CD14-positive monocyte (primary cell): ENCODE results near the gene MAGI3. TPM values are rescaled to one million over a fixed set of nuclear protein-coding genes. Genes with fewer than 3 reads are reported as not detected.

Experiments
- DNase-seq, 3 donors: peaks; one replicate each; pipeline ENCODE4 v3.0.0-alpha.2; 2011 to 2022
- H2AFZ ChIP-seq: 2 replicates; pipeline ENCODE4 v1.6.0; 2012; ENCODE audit warnings: mild to moderate bottlenecking, low read depth, low read length, inconsistent platforms; ENCODE audit not compliant: insufficient read depth, poor library complexity, severe bottlenecking
- H3K27ac ChIP-seq, 2 donors: 1 replicate in 1 of 2; 2 replicates in 1 of 2; pipeline ENCODE4 v1.5.1; 2012 to 2013; ENCODE audit warnings: low read length in 2 of 2, control low read depth in 1 of 2, inconsistent platforms in 1 of 2, low read depth in 1 of 2, mild to moderate bottlenecking in 1 of 2
- H3K27me3 ChIP-seq, 2 donors: one replicate each; pipeline versions ENCODE4 v1.6.0 to v1.6.1; 2011 to 2013; ENCODE audit warnings: low read length in 2 of 2; ENCODE audit not compliant: control insufficient read depth in 2 of 2, insufficient read depth in 2 of 2
- H3K36me3 ChIP-seq, 2 donors: replicated peaks in 1 of 2; 1 replicate in 1 of 2; 2 replicates in 1 of 2; pipeline versions ENCODE4 v1.5.1 to v1.6.1; 2012 to 2013; ENCODE audit warnings: low read length in 2 of 2, control low read depth in 1 of 2, inconsistent platforms in 1 of 2, mild to moderate bottlenecking in 1 of 2; ENCODE audit not compliant: insufficient read depth in 2 of 2, control insufficient read depth in 1 of 2
- H3K4me1 ChIP-seq, 2 donors: 1 replicate in 1 of 2; 2 replicates in 1 of 2; pipeline versions ENCODE4 v1.5.1 to v1.6.1; 2012 to 2013; ENCODE audit warnings: low read length in 2 of 2, control low read depth in 1 of 2, inconsistent platforms in 1 of 2, mild to moderate bottlenecking in 1 of 2, moderate library complexity in 1 of 2; ENCODE audit not compliant: insufficient read depth in 2 of 2, control insufficient read depth in 1 of 2
- H3K4me2 ChIP-seq: replicated peaks from 2 replicates; pipeline ENCODE3; 2012; ENCODE audit warnings: low read length, moderate library complexity, mild to moderate bottlenecking; ENCODE audit not compliant: poor library complexity, severe bottlenecking; ENCODE audit errors: extremely low read depth
- H3K4me3 ChIP-seq, 3 experiments: fragments of 200-600 bp in 1 of 3; sonication (generic) in 1 of 3; replicated peaks in 1 of 3; 1 replicate in 2 of 3; 2 replicates in 1 of 3; pipeline ENCODE4 v1.5.1; 2011 to 2013; ENCODE audit warnings: low read length in 3 of 3, mild to moderate bottlenecking in 3 of 3, control low read depth in 2 of 3, low read depth in 2 of 3, inconsistent platforms in 1 of 3, moderate library complexity in 1 of 3
- H3K79me2 ChIP-seq: 2 replicates; pipeline ENCODE4 v1.6.0; 2012; ENCODE audit warnings: mild to moderate bottlenecking, control low read depth, inconsistent platforms, low read length, moderate library complexity; ENCODE audit not compliant: insufficient read depth
- H3K9ac ChIP-seq: 2 replicates; pipeline ENCODE4 v1.6.0; 2017; ENCODE audit warnings: low read length, mild to moderate bottlenecking; ENCODE audit not compliant: insufficient read depth, poor library complexity, severe bottlenecking
- H3K9me3 ChIP-seq, 2 donors: replicated peaks in 1 of 2; 1 replicate in 1 of 2; 2 replicates in 1 of 2; pipeline versions ENCODE4 v1.5.1 to v1.6.1; 2012 to 2013; ENCODE audit warnings: low read length in 2 of 2, control low read depth in 1 of 2; ENCODE audit not compliant: control insufficient read depth in 1 of 2, insufficient read depth in 1 of 2
- H4K20me1 ChIP-seq: 2 replicates; pipeline ENCODE4 v1.6.0; 2012; ENCODE audit warnings: mild to moderate bottlenecking, low read length, control low read depth, moderate library complexity; ENCODE audit not compliant: insufficient read depth
- H3K27ac Mint-ChIP-seq, 7 donors: one replicate each; pipeline ENCODE4 v1.8.0; 2020; ENCODE audit warnings: mild to moderate bottlenecking in 7 of 7, mixed read lengths in 7 of 7, moderate library complexity in 6 of 7, inconsistent platforms in 2 of 7
- H3K27me3 Mint-ChIP-seq, 3 donors: one replicate each; pipeline ENCODE4 v1.8.0; 2021 to 2022; ENCODE audit warnings: low read depth in 3 of 3, mild to moderate bottlenecking in 3 of 3, mixed read lengths in 3 of 3, moderate library complexity in 3 of 3, inconsistent platforms in 1 of 3
- H3K36me3 Mint-ChIP-seq, 2 donors: one replicate each; pipeline ENCODE4 v1.8.0; 2020; ENCODE audit warnings: mixed read lengths in 2 of 2, inconsistent platforms in 1 of 2, mild to moderate bottlenecking in 1 of 2
- H3K4me1 Mint-ChIP-seq: one replicate; pipeline ENCODE4 v1.8.0; 2020; ENCODE audit warnings: mild to moderate bottlenecking, mixed read lengths
- H3K4me3 Mint-ChIP-seq, 2 donors: one replicate each; pipeline ENCODE4 v1.8.0; 2020; ENCODE audit warnings: mild to moderate bottlenecking in 2 of 2, mixed read lengths in 2 of 2, moderate library complexity in 1 of 2
- H3K9me3 Mint-ChIP-seq, 7 donors: one replicate each; pipeline ENCODE4 v1.8.0; 2020 to 2022; ENCODE audit warnings: mixed read lengths in 7 of 7, mild to moderate bottlenecking in 6 of 7, moderate library complexity in 6 of 7, inconsistent platforms in 2 of 7
- CTCF ChIP-seq: fragments of 200-600 bp; IDR thresholded peaks from one replicate; pipeline ENCODE4 v1.8.0; 2022; ENCODE audit warnings: antibody characterized with exemption, mild to moderate bottlenecking
- WGBS: methylation state at CpG from one replicate; pipeline ENCODE4 v1.1.5; 2013; ENCODE audit warnings: missing lambda C conversion rate; ENCODE audit not compliant: insufficient coverage; 5-methylcytosine and 5-hydroxymethylcytosine counted together
- intact Hi-C, 2 donors: fragments of 100-400 bp; cut with micrococcal nuclease; formaldehyde crosslinking; loops; one replicate each; pipeline versions ENCODE4 v1.15.0 to v1.15.1; 2023
- polyA plus RNA-seq, 3 donors: library from polyadenylated mRNA; depleted of rRNA in 1 of 3; unstranded in 2 of 3; stranded (reverse) in 1 of 3; fragments of 300-500 nt in 2 of 3; fragments of >200 nt in 1 of 3; fragmentation: Illumina TruSeq in 2 of 3; gene quantifications; 1 replicate in 2 of 3; 2 replicates in 1 of 3; pipeline ENCODE4 v1.2.3, GENCODE V29; 2012 to 2021

MAGI3 gene
- polyA plus RNA-seq, 3 donors = 0.36 to 0.58 (median 0.43) TPM

DNA sequence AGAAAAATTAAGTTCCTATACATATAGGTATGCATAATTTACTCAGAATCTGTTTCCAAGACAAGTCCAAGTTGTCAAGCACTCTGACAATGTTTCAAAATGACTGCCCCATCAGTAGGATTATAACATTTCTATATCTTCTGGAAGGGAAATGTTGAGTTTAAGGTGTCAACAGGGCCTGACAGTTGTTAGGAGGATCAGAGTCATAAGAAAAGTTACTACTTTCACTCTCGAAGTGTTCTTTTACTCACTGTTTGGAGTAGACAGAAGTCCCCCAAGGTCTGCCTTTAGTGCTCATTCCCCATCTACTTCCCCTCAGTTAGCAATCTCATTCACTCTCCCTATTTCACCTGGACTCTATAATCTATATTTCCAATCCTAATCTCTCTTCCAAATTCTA is 20.6 kb upstream of the MAGI3 start:
- Histone ChIP-seq H3K36me3 (no peaks in the 10 kb centered on the region), H3K9me3 (no peaks in the 10 kb centered on the region), H3K4me3 (no peak overlapping the region), H4K20me1 (no peaks in the 10 kb centered on the region), H2AFZ (no peak overlapping the region), H3K4me2 (no peak overlapping the region), H3K27me3 (peaks cover 0 to 2% of the 10 kb centered on the region in 2 donors), H3K4me1 (no peaks in the 10 kb centered on the region), H3K9ac (no peak overlapping the region), H3K27ac (no peak overlapping the region), H3K79me2 (no peaks in the 10 kb centered on the region)
- Mint-ChIP-seq H3K27me3 (peaks cover 0 to 4% (median 2%) of the 10 kb centered on the region in 3 donors), H3K27ac (no peak overlapping the region), H3K9me3 (peaks cover 0 to 4% (median 0%) of the 10 kb centered on the region in 7 donors), H3K4me1 (no peaks in the 10 kb centered on the region), H3K36me3 (no peaks in the 10 kb centered on the region), H3K4me3 (no peak overlapping the region)
- no peak for DNase-seq
- TF ChIP-seq CTCF = no peak
- intact Hi-C loops = no loop called here
- 89% methylated on average over 1 of the region's 1 CpG for WGBS

DNA sequence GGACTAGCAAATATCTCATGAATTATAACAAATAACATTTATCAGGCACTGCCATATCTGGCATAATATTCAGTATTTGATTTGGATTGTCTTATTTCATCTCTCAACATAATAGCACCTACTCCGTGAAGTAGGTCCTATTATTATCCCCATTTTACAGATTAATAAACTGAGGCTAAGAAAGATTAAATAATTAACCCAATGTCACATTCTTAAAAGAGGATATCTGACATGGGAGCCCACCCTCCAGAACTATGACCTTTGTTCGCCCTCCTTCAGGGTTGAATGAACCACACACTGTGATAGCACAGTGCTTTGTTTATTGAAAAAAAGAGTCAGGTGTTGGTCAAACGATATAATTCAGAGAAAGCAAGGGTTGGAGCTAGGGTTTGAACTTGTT is 19.4 kb upstream of the MAGI3 start:
- Mint-ChIP-seq H3K4me3 (no peak overlapping the region), H3K27ac (no peak overlapping the region), H3K36me3 (no peaks in the 10 kb centered on the region), H3K9me3 (peaks cover 0 to 4% (median 0%) of the 10 kb centered on the region in 7 donors), H3K4me1 (no peaks in the 10 kb centered on the region), H3K27me3 (peaks cover 2 to 4% (median 4%) of the 10 kb centered on the region in 3 donors)
- Histone ChIP-seq H3K4me2 (no peak overlapping the region), H4K20me1 (no peaks in the 10 kb centered on the region), H3K4me3 (no peak overlapping the region), H3K9me3 (no peaks in the 10 kb centered on the region), H3K9ac (no peak overlapping the region), H3K4me1 (no peaks in the 10 kb centered on the region), H3K79me2 (no peaks in the 10 kb centered on the region), H3K27me3 (peaks cover under 1 to 2% of the 10 kb centered on the region in 2 donors), H3K27ac (no peak overlapping the region), H3K36me3 (no peaks in the 10 kb centered on the region), H2AFZ (no peak overlapping the region)
- DNase-seq = no peak
- 80% methylated on average over 2 of the region's 3 CpGs for WGBS
- intact Hi-C loops = no loop called here
- no peak for TF ChIP-seq CTCF
